NCI-H1105 treated with DMSO at 0.1 percent for 48 hours (cell line): ENCODE measurements around the gene CPEB1.

Experiments
- DNase-seq: peaks from one replicate; lab custom pipeline; 2025; lab: John Stamatoyannopoulos, UW

CPEB1 gene

DNA sequence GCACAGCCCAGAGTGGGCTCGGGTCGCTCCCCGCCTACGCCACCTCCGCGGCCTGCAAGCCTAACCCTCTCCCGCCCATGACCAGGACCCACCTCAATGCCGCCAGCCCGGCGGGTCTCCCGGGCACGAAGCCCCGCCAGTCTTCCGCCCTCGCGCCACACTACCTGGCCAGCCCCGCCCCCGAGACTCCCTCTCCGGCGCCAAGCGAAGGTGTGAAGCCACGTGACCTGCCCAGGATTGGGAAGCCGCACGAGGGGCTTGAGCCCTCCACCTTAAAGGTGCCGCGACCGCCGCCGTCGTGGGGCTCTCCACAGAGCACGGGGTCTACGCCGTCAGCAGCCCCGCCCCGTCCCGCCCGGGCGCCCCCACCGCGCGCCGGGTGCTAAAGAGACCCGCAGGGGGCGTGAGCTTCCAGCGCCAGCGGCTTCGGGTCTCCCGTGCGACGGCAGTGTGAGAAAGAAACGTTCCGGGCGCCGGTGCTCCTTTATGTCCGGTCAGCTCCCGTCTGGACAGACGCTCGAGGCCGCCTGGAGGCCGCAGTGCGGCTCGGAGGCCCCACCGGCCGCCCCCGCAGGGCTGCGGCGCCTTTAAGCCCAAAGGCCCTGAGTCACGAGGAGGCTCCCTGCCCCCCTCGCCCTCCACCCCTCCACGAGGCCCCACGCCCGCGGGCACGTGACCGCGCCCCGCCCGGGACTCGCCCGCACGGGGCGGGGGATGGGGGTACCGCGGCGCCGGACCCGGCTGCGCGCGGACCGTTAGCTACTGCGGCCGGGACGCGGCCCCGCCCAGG, at the start of gene CPEB1:
CPEB1 (minus strand) TSS at position 319 of the 790 bp plus-strand sequence. CDS start 18,904 bp downstream, outside the sequence.
- no peak for DNase-seq

DNA sequence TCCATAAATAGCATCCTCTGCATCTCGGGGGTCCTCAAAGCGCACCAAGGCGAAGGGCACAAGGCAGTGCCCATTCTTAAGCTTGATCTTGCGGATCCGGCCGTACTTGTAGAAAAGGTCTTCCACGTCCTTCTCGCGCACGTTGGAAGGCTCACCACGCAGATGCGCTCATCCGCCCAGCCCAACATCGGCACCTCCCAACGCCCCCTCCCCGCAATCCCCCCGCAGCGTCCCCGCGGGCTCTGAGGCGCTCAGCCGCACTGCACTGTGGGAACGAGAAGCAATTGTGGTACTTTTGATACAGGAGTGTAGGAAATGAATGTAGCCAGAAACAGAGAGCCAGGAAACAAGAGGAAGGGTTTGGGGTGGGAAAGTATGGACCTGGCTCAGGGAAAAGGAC, 45.0 kb upstream of the CPEB1 start:
- no peak for DNase-seq

DNA sequence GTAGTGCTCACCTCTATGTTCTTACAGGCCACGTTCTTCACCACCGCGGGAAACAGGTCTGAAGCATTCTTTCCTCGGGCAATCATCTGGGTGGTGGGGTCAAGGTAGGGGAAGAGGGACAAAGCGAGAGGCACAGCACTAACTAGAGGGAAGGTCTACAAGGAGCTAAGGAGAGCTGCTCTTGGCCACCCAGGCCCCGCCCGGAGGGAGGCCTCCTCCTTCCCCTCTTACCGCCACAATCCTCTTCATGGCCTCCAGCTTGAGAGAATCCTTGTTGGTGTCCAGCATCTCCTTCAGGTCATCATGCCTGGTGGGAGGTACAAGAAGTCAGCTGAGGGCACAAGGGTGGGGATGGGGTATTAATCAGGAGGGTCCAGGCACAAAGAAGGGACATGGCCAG, 42.0 kb upstream of the CPEB1 start:
- DNase-seq, result no peak

DNA sequence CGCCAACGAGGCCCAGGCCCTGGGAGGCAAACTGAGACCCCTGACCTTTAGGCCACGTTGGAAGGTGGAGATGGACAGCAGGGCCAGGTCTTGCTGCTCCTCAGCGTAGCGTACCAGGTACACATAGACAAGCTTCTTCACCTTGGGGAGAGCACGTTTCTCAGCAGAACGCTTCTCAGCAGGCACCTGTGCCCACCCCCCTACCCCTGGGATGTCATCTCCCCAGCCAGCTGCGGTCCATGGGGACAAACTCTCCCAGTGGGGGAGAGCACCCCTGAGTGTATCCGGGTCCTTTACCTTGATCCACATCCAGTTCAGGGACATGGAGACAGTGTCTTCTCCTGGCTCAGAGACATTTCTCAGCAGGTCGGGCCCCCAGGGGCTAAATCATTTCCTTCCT, 41.5 kb upstream of the CPEB1 start:
- no peak for DNase-seq

DNA sequence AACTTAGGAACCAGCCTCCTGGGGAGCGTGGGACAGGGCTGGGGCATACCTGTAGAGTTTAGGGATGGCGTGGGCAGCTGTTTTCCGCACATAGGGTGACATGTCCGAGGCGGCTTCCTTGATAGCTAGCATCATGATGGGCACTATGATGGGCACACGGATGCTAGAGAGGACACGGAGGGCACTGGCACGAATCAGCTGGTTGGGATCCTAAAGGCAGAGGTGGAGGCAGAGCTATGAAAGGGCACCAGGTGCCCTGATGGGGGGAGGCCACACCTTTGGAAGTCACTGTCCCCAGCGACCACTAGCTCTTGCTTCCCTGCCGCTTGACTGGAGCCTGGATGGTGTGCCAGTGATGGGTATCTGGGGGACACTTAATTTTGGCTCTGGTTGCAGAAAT, 34.2 kb upstream of the CPEB1 start:
- DNase-seq, result no peak

DNA sequence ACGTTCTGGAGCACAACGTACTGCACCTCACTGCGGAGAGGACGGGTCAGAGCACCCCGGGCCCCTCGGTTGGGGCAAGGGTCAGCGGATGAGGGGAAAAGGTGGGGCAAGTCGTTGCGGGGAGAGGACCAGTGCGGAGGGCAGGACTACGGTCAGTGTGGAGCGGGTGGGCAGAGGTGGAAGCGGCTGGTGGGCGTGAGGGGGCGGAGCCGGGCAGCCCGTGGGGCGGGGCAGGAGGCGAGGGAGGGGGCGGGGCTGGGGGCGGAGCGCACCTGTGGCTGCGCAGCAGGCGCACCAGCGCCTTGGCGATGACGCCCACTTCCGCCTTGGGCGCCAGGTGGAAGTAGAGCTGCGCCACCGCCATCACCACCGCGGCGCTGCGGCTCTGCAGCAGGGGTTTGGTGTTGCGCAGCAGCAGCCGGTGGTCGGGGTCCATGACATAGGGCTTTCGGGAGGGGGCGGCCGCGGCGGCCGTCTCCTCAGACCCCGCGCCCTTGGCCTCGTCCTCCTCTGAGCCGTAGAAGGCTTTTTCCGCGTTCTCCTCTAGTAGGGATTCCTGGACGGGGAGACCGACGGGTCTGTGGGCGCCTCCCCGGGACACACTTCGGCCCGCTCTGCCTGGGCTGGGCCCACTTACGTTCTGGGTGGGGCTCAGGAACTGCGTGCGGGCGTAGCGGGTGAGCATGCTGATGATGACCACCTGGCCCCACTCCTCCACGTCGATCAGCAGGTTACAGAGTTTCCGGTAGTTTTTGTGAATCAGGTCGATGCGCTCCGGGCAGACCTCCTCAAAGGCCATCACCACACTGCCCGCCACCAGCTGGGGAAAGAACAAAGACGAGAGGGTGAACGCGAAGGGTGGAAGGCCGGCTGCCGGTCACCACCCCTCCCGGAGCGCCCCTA, 33.3 kb upstream of the CPEB1 start:
- DNase-seq, result peak; percentile 80

DNA sequence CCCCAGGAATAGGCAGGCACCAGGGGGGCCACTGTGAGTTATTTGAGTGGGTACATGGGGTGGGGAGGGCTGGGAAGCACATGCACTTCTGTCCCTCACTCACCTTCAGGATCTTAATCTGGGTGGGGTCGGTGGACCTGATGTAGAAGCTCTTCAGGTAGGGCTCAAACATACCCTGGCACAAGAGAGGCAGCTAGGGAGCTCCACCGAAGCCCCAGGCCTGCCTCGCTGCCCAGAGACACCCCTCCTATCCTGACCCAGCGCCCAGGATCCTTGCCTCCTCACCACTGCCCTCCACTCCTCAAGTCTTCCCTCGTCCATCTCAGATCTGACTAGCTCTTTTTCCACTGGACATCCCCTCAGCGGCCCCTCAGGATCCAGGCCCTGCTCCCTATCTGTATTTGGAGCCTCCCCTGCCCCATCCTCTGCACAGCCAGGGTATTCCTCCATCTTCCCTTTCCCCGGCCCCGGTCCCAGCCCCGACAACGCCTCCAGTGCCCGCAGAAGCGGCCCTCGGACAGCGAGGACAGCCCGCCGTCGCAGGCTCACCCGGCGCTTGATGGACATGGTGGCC, 32.5 kb upstream of the CPEB1 start:
- no peak for DNase-seq

DNA sequence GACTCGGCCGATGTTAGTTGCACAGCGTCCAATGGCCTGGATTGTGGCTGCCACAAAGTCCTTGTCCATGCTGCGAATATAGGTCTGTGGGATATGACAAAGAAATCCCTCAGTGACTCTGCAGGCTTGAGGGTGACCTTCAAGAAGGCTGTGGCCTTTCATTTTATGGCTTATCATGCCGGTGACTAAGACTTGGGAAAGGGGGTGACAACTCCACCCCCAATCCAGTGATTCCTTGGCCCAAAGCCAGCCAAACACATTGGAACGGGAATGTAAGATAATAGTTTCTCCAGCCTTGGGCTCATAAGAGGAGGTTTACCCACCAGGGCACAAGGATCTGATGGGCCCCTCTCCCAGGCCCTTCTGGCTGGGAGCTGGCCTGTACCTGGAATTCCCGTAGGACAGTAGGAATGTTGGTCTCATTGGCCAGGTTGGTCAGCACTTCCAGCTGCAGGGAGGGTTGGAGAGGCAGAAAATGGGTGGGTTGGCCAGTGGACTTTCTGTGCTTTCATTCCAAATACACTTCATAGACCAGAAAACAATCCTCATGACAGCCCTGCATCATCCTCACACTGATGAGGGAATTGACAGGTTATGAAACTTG, 30.7 kb upstream of the CPEB1 start:
- no peak for DNase-seq

DNA sequence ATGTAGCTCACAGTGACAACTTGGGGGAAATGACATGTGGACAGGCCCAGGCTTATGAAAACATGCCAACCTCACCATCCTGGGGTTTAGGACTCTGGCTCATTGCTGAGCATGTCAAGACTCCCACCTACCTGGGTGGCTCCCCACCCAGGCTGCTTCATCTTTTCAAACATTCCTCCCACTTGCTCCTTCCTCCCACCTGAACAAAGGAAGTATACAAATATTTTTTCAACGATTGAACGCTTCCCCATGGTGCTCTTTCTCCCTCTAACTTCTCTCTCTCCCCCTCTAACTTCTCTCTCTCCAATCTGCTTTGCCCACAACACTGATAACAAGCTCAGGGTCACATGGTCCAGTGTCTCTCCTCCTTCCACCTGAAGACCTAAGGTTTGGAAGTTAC, 27.7 kb upstream of the CPEB1 start:
- no peak for DNase-seq

DNA sequence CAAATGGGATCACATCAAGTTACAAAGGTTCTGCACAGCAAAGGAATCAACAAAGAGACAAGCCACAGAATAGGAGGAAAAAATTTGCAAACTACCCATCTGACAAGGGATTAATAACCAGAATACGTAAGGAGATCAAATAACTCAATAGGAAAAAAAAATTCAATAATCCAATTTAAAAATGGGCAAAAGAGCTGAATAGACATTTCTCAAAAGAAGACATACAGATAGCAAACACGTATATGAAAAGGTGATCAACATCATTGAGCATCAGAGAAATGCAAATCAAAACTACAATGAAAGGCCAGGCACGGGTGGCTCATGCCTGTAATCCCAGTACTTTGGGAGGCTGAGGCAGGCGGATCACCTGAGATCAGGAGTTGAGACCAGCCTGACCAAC, 23.5 kb upstream of the CPEB1 start:
- DNase-seq, result no peak

DNA sequence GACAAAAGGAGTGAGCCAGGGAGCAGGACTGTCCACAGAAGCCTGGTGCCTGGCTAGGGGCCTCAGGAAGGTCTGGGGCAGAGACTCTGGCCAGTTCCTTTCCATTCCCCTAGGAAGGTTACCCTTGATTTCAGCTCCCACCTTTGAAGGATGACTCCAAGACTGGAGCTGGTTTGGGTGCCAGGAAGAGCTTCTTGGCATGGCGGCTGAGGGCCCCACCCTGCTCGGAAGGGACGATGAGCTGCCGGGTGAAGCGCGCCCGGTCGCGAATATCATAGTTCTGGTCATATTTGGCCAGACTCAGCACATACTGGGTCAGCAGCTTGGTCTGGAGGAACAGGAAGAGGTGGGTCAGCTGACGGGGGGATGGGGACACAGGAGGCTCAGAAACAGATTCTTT, 19.4 kb upstream of the CPEB1 start:
- DNase-seq, result no peak

DNA sequence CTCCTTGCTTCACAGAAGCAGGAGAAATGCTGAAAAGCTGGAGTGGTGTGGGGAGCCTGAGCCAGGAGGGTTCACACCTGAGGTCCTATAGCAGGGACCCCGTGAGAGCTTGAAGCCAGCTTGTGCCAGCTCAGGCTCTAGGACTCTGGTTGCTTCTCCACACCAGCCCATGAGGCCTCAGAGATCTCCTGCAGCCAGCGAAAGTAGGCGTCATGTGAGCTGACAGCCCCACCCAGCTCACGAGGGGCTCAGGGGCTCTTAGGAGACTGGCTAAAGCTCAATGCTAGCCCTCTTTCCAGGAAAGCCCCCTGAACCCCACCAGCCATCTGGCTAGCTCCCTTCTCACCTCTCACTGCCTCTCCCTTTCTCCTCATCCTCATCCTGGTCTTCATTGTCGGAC, 16.9 kb upstream of the CPEB1 start:
- no peak for DNase-seq

DNA sequence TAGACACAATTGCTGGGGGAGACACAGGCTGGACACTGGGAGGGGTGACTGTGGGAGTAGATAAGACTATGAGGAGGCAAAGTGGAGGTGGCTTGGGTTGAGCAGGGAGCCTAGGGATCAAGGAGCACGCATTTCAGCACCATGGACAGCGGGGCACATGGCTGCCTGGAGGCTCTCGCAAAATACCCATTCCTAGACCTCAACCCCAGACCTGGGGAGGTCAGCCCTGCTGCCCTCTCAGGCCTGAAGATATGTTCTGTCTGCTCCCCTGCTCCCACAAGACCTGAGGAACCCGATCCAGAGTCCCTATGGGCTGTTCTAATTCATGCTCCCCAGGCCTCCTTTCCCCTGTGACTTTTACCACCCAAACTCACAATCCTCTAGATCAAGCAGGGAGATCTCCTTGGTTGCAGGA, 16.0 kb upstream of the CPEB1 start:
- no peak for DNase-seq

DNA sequence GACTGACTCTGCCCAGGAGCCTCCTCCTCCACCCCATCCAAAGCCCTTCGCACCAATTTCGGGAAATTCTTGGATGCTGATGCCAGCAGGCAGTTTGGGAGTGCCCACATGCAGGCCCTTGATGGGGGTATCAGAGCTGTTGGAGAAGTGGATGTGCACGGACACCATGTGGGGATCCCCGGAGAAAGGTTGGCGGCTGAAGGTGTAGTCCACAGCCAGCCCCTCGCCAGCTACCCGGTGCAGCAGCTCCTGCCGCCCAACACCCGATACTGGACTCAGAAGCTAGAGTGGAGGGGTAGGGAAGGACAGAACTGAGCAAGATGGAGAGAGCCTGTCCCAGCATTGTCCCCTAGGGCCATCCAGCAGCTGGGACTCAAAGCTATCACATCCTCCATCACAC, 15.5 kb upstream of the CPEB1 start:
- DNase-seq, result no peak

DNA sequence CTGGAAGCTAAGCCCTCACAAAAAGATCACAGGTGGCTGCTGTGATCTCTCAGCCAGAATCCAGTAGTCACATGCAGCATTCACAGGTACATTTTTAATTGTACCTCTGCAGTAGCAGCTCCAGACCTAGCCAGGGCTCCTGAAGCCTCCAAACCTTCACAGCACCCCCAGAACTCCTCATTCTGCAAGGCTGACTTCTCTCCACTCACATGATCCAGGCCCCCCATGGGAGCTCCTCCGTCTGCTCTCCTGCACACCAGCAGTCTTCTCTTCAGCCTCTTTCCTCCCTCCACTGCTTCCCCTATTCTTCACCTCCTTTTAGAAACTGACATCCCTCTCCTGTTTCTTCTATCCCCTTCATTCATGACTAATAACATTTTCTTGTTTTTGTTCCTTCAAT, 13.2 kb upstream of the CPEB1 start:
- DNase-seq, result no peak

DNA sequence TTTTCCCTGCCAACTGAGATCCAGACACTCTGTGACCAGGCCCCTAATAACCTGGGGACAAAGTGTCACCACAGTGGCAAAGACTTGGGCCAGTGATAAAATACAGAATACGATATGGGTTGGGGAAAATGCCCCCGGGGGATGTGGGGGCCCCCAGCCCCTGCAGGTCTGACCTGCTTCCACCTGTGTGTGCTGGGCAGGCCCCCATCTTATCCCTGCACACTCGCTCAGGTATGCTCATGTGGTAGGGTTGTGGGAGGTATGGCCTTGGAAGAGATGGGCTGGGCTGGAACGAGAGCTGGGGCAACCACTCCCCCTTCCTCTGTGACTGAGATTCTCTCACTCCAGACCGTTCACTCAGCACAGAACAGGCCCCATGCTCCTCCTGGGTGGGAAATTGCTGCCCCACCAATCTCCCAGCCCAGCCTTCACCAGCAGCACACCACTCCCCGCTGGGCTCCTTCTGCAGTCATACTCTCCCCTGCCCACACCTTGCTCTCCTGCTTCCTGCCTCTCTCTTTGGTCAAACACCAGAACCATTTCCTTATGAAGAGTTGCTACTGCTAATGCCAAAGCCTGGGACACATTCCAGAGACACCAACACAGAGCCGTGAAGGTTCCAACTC, 9.6 kb upstream of the CPEB1 start:
- DNase-seq, result no peak

DNA sequence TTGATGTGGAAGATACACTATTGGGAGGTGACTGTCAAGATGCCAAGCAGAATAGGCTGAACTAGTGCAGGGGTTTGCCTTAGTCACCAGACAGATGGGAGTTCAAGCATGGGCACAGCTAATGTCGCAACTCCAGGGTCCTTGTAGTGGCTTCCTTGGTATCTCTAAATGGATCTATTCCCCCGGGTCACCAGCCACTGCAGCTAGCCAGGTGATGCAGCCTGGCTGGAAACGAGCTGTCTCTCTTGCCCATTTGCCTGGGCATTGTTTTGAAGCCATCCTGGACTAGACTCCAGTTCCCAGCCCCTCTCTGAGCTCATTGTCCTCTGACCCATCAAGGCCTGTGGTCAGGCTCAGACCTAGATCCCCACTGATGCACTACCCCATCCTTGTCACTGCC, 8.4 kb upstream of the CPEB1 start:
- DNase-seq, result no peak

DNA sequence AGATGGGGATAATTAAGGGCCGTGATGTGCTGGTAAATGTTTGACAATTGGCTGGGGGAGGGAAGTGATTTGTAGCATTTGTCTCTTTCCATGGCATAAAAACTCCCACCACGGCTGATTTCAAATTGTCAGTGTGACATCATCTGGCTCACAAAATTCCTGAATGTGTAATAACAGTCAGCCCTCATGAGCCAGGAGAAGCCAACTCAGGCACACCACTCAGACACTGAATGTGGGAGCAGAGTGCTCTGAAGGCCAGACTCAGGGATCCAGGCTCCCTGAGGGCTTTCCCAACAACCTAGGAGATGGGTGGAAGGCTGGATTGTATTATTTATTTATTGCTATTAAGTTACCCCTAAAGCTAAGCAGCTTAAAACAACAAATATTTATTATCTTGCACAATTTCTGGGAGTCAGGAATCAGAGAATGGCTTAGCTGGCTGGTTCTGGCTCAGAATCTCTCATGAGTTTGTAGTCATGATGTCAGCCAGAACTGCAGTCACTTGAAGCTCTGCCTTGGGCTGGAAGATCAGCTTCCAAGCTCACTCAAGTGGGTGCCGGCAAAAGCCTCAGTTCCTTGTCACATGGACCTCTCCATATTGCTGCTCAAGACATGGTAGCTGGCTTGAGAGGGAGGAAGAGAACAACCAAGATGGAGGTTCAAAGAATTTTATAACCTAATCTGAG, 6.5 kb upstream of the CPEB1 start:
- no peak for DNase-seq

DNA sequence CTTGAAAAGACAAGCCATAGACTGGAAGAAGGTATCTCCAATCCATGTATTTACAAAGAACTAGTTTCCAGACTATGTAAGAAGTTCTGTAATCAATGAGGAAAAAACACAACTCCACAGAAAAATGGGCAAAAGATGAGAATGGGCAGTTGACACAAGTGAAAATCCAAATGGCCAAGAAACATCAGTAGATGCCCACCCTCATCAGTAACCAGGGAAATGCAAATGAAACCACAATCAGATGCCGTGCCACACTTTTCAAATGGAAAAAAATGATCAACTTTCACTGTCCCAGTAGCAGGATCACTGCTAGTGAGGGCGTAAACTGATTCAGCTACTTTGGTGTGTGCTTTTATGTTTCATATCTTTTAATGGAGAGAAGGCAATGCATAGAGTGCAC, 4.5 kb upstream of the CPEB1 start:
- DNase-seq, result no peak

DNA sequence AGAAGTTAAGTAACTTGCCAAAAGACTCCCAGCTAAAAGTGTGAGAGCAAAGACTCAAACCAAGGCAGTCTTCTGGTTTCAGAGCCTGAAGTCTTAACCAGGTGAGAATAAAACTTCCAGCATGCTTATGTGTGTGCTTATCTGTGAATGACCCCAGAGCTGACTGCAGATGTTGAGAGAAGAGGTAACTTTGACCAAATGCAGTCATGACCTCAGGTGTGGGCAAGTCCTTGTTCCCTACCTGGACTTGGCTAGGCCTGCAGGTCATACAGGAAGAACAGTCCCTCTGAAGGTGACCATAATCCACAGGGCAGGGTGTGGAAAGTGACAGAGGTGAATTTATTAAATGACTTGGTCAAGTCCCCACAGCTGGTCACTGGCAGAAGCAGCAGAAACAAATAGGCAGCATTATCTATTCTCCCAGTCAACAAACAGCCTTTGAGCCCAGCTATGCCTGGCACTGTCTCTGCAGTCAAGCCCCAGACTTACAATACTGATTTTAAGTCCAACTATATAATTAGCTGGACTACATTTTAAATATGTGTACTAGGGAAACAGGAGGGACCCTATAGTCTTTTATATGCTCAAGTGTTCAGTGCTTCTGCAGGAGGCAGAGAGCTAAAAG, 3.0 kb upstream of the CPEB1 start:
- no peak for DNase-seq
